Upper lobe of left lung (tissue), 6 donors: Measurements from ENCODE around the gene FRY. TPM values are rescaled to one million over a fixed set of nuclear protein-coding genes. Genes with fewer than 3 reads are reported as not detected.

ENCODE experiments used
- ATAC-seq, 2 donors: fragments of 200-7000 bp; cut with Tn5 transposase; one replicate each; pipeline ENCODE4 v1.9.1; 2022; ENCODE audit warnings: mild to moderate bottlenecking in 2 of 2, moderate library complexity in 2 of 2; ENCODE audit not compliant: low FRiP score in 2 of 2
- DNase-seq, 2 donors: peaks; one replicate each; pipeline ENCODE4 v3.0.0-alpha.2; 2019 to 2020
- H3K27ac ChIP-seq, 4 donors: fragments of 200-600 bp; sonication (generic); one replicate each; pipeline ENCODE4 v1.5.1; 2016 to 2019
- H3K27me3 ChIP-seq, 4 donors: fragments of 200-600 bp; sonication (generic); one replicate each; pipeline ENCODE4 v1.5.1; 2017 to 2019
- H3K36me3 ChIP-seq, 4 donors: fragments of 200-600 bp; sonication (generic); one replicate each; pipeline ENCODE4 v1.5.1; 2016 to 2019
- H3K4me1 ChIP-seq, 4 donors: fragments of 200-600 bp; sonication (generic); one replicate each; pipeline ENCODE4 v1.5.1; 2018 to 2019
- H3K4me3 ChIP-seq, 4 donors: fragments of 200-600 bp; sonication (generic); one replicate each; pipeline ENCODE4 v1.5.1; 2017 to 2019; ENCODE audit warnings: mild to moderate bottlenecking in 2 of 4, moderate library complexity in 1 of 4
- H3K9me3 ChIP-seq, 4 donors: fragments of 200-600 bp; sonication (generic); one replicate each; pipeline ENCODE4 v1.5.1; 2018 to 2019
- CTCF ChIP-seq, 6 experiments: fragments of 450-650 bp in 4 of 6; fragments of 200-600 bp in 2 of 6; sonication (generic) in 2 of 6; IDR thresholded peaks; one replicate each; pipeline ENCODE4 v1.5.1; 2016 to 2019; ENCODE audit warnings: antibody characterized with exemption in 6 of 6
- EP300 ChIP-seq, 4 donors: sonication (generic); formaldehyde crosslinking; IDR thresholded peaks; one replicate each; pipeline ENCODE4 v1.5.1; 2017; ENCODE audit warnings: antibody characterized with exemption in 4 of 4, control low read depth in 2 of 4
- POLR2A ChIP-seq, 4 donors: fragments of 450-650 bp; IDR thresholded peaks; one replicate each; pipeline ENCODE4 v1.5.1; 2016 to 2017; ENCODE audit warnings: antibody characterized with exemption in 4 of 4, mild to moderate bottlenecking in 2 of 4
- POLR2AphosphoS5 ChIP-seq, 2 donors: sonication (generic); formaldehyde crosslinking; IDR thresholded peaks; one replicate each; pipeline ENCODE4 v1.5.1; 2017; ENCODE audit warnings: antibody characterized with exemption in 2 of 2
- WGBS, 2 donors: methylation state at CpG; one replicate each; pipeline ENCODE4 v1.1.5; 2017 to 2018; 5-methylcytosine and 5-hydroxymethylcytosine counted together
- total RNA-seq, 6 donors: library from RNA; depleted of rRNA in 4 of 6; stranded (reverse); fragments of >200 nt in 4 of 6; gene quantifications; one replicate each; pipeline versions ENCODE4 v1.1.0 to v1.2.1, GENCODE V29; 2016 to 2021
- donor health status: DM: no; HTN: no; CAD: no; lungs with moderate emphysema.
- donor health status: DM: no; HTN: yes; CAD: no; lungs with severe emphysema.

The FRY gene
- total RNA-seq, 6 donors from 2014 or later, result 58.3 to 88.9 (median 65.8) TPM

DNA sequence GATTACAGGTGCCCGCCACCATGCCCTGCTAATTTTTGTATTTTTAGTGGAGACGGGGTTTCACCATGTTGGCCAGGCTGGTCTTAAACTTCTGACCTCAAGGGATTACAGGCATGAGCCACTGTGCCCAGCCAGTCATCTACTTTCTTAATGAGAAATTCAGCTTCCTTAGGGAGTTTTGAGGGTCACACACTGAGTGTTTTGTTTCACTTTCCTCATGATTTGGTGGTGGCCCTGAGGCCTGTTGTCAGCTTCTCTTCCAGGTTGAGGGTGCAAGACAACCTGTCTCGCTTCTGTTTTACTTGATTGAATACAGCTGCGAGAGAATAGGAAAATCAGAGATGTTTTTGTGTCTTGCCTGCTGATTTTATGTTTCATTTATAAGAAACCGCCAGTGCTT is 9.9 kb downstream of the FRY start:
- WGBS, 2 donors, result 92 to 97% methylated on average over 5 of the region's 5 CpGs
- no peak for ATAC-seq
- no peaks in the 10 kb centered on the region for H3K9me3 ChIP-seq

DNA sequence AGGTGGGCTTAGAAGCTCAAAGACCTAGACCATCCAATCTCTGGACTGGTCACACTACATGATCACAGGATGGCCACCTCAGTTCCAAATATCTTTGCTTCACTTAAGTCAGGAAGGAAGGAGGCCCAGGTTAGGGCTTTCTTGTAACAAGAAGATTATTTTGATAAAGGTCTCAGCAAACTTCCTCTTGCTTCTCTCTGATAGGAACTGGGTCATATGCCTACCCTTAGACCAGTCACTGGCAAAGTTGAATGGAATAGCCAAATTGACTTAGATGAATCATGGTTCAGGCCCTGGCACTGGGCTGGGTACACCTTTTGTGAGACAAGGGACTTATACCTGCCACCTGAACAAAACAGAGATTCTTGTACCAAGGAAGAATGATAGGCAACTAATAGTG is 11.0 kb downstream of the FRY start:
- ATAC-seq, result peak in 1 of 2 donors; percentile 51
- no peak overlapping the region for H3K27ac ChIP-seq
- TF ChIP-seq POLR2A (IDR thresholded peaks at IDR 0.05), result no peak
- TF ChIP-seq CTCF (IDR thresholded peaks at IDR 0.05), result no peak

More for the DNA sequence above, 9.9 kb downstream of the FRY start:
- no peaks in the 10 kb centered on the region for H3K36me3 ChIP-seq
- no peak overlapping the region for H3K4me3 ChIP-seq
- no peak overlapping the region for H3K27ac ChIP-seq
- H3K27me3 ChIP-seq, result no peaks in the 10 kb centered on the region
- no peak for DNase-seq
- peaks cover under 1 to 12% (median 5%) of the 10 kb centered on the region in 4 donors for H3K4me1 ChIP-seq
- no peak for TF ChIP-seq POLR2A (IDR thresholded peaks at IDR 0.05)
- no peak for TF ChIP-seq EP300 (IDR thresholded peaks at IDR 0.05)
- TF ChIP-seq POLR2AphosphoS5 (IDR thresholded peaks at IDR 0.05), result no peak
- TF ChIP-seq CTCF (IDR thresholded peaks at IDR 0.05), result no peak

DNA sequence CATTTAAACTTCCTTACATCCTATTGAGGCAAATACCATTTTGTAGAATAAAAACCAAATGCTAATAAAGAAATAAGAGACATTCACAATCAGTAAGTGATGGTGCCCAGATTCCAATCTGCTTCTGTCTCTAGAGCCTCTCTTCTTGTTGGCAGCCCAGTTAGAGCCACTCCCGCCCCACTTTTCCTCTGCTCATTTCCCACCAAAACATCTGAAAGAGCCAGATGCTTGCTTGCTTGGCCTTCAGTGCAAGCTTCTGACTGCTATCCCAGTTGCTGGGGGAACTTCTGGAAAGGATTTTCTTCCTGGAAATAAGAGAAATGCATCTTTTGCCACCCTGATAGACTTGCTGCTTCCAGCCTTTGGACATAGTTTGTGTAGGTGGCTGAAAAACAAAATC is 12.9 kb downstream of the FRY start:
- H3K4me1 ChIP-seq, result peaks cover 6 to 37% (median 21%) of the 10 kb centered on the region in 4 donors
- TF ChIP-seq POLR2AphosphoS5 (IDR thresholded peaks at IDR 0.05), result no peak
- no peak for TF ChIP-seq EP300 (IDR thresholded peaks at IDR 0.05)
- no peak for TF ChIP-seq CTCF (IDR thresholded peaks at IDR 0.05)
- TF ChIP-seq POLR2A (IDR thresholded peaks at IDR 0.05), result no peak
- no peaks in the 10 kb centered on the region for H3K9me3 ChIP-seq
- no peaks in the 10 kb centered on the region for H3K36me3 ChIP-seq
- no peak for DNase-seq
- no peak for ATAC-seq
- no peaks in the 10 kb centered on the region for H3K27me3 ChIP-seq
- H3K27ac ChIP-seq, result no peak overlapping the region
- no peak overlapping the region for H3K4me3 ChIP-seq
- WGBS, 2 donors, result 91 to 96% methylated on average over 1 of the region's 1 CpG

More for the DNA sequence above, 11.0 kb downstream of the FRY start:
- DNase-seq, result no peak
- H3K27me3 ChIP-seq, result no peaks in the 10 kb centered on the region
- no peaks in the 10 kb centered on the region for H3K36me3 ChIP-seq
- no peak overlapping the region for H3K4me3 ChIP-seq
- H3K9me3 ChIP-seq, result no peaks in the 10 kb centered on the region
- H3K4me1 ChIP-seq, result peaks cover 0 to 20% (median 8%) of the 10 kb centered on the region in 4 donors

DNA sequence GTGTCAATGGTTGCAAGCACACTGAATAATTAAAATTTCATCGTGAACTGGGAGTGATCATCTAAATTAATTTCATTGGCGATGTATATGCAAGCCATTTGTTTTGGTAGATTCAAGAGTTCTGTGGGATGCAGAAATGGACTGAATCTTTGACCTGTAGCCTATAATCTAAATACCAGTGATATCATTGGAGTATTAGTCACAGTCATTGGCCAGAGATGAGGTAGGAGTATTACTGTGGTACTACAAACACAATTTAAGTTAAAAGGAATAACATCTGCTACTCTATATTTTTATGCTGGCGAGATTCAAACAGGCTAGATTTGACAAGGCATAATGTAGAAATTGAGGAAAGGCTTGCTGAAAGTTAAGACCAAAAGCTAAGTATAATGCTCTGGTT is 14.0 kb downstream of the FRY start:
- peaks cover 6 to 37% (median 21%) of the 10 kb centered on the region in 4 donors for H3K4me1 ChIP-seq
- no peak for TF ChIP-seq POLR2A (IDR thresholded peaks at IDR 0.05)
- TF ChIP-seq CTCF (IDR thresholded peaks at IDR 0.05), result no peak
- TF ChIP-seq EP300 (IDR thresholded peaks at IDR 0.05), result no peak
- no peak for TF ChIP-seq POLR2AphosphoS5 (IDR thresholded peaks at IDR 0.05)

DNA sequence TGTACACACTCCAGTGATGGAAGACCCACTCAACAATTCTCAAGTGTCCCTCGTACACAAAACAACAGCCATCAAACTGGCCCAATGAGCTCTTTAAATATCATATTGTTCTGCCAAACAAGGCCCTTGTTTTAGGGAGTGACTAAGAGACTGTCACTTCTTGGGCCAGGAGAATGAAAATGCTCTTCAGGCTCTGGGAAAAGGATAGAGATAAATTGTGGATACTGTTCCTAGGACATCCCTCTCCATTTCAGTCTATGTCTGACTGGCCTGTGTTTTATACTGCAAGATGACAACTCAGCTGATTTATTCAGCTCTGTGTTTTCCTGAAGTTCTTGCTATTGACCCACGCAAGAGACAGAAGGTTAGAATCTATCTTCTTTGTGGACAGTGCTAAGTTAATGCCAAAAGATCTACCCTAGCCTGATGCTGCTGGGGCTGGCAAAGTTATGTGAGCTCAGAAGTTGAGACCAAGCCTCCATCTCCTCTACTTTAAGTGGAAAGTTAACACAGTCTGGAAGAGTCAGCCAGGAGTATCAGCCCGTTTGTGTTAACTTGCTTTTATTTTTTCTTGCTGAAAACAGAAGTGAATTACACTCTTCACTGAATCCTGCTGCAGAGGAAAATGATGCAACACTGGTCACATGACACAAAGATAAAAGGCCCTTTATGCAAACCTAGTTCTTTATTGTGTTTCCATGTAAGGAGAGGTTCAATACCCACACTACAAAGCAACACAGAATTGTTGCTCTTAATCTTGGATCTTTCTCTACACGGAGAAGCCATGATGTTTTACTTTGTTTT is 14.6 kb downstream of the FRY start:
- 52 to 56% methylated on average over 4 of the region's 4 CpGs for WGBS, 2 donors
- no peaks in the 10 kb centered on the region for H3K9me3 ChIP-seq
- DNase-seq (peak in 1 of 2 donors; percentile 32), ATAC-seq (peak in 1 of 2 donors; percentile 59)
- no peaks in the 10 kb centered on the region for H3K27me3 ChIP-seq
- no peak overlapping the region for H3K4me3 ChIP-seq
- TF ChIP-seq EP300 (IDR thresholded peaks at IDR 0.05), result no peak
- no peak for TF ChIP-seq POLR2AphosphoS5 (IDR thresholded peaks at IDR 0.05)
- no peak for TF ChIP-seq POLR2A (IDR thresholded peaks at IDR 0.05)
- TF ChIP-seq CTCF (IDR thresholded peaks at IDR 0.05), result no peak
- no peaks in the 10 kb centered on the region for H3K36me3 ChIP-seq
- H3K4me1 ChIP-seq, result peaks cover 6 to 37% (median 21%) of the 10 kb centered on the region in 4 donors
- peak overlapping the region in 1 of 4 donors; percentile 31 for H3K27ac ChIP-seq

More for the DNA sequence above, 14.0 kb downstream of the FRY start:
- Histone ChIP-seq H3K36me3 (no peaks in the 10 kb centered on the region), H3K27me3 (no peaks in the 10 kb centered on the region), H3K27ac (no peak overlapping the region), H3K9me3 (no peaks in the 10 kb centered on the region), H3K4me3 (no peak overlapping the region)
- ATAC-seq (no peak), DNase-seq (no peak)
- WGBS, 2 donors, result 96 to 97% methylated on average over 3 of the region's 3 CpGs
